ENCODE measurements around the gene CDC42.

The CDC42 gene

DNA sequence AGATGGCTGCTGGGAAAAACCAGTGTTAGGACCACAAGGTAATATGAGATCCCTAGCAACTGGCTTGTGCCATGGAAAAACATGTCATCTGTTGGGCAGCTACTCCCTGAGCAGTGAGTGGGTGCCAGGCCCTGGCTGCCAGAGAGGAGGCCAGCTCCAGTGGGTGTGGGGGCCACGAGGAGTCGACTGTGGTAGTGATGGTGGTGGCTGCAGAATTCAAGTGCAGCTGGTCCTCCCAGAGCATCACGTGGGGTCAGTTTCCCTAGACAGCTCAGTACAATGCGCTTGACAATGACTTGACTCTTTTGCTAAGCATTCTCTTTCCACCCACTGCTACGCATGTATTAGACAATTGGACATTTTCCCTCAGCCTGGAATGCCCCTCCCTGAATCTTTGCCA lies 14.5 kb upstream of the CDC42 start:
- DNase-seq: no peak

DNA sequence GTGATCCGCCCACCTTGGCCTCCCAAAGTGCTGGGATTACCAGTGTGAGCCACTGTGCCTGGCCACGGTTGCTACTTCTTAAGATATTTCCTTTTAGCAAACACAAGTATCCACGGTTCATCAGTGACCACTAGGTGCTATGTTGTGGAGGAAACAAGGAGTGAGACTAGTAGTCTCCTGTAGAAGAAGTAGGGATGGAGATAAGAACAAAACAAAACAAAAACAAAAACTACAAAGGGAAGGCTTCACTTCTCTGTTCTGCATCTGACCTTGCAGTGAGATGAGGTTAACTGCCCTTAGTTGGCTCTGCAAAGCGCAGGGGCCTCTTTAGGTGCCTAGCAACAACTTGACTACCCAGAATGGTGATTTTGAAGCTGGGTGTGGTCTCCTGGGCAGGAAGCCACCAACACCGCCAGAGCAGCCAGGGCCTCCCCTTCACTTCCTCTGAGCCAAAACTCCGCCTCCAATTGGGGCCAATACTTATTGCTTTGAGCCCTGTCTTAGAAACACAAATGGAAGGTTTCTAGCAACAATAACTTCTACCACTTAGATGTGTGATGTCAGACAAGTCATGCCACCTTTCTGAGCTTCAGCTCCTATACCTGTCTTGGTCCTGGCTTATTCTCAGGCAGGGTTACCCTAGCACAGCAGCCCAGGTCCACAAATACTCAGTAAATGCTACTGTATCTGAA lies 12.8 kb upstream of the CDC42 start:
- no peak for DNase-seq

DNA sequence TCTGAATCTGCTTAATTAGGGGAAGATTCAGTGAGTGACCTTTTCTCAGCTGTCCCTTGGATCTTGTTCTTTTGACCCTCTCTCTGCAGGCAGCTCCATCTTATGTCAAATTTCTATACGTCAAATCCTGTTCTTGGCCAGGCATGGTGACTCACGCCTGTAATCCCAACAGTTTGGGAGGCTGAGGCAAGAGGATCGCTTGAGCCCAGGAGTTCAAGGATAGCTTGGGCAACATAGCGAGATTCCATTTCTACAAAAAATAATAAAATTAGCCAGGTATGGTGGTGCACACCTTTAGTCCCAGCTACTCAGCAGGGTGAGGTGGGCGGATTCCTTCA lies 12.3 kb upstream of the CDC42 start:
- DNase-seq: no peak

DNA sequence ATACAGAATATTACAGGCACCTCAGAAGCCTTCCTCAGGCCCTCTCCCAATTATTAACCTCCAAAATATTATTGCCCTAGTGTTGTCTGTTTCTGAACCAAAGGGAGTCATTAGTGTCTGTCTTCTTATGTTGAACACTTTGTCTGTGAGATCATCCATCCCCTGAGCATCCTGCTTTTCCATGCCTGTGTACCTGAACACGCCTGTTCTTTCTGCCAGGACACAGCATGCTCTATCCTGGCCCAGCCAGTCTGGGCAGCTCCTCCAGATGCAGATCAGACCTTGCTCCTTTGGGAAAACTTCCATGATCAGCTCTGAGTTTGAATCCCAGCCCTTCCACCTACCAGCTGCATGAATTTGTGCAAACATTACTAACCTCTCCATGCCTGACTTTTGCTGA lies 11.0 kb upstream of the CDC42 start:
- DNase-seq: no peak

DNA sequence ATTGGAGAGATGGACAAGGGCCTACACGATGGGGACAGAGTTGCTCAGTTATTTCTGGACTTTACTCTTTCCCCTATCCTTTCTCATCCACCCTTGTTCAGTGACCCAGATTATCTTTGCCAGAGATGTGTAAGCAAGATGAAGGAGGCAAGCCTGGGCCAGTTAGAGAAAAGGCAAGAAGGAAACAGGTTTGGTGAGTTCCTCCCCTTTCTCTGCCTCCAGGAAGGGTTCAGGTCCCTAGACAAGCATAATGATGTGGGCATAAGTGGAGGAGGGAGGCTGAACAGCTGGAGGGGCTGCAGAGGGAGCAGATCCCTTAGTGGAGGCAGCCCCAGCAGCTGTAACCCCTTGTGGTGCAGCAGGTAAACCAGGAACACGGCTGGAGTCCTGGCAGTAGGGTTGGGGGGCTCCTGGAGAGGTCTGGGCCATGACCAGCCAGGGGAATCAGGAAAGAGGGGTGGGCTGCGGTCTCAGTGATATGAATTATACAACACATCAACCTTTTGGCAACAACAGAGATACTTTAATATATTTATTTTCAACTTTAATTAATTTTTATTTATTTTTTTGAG lies 9.2 kb upstream of the CDC42 start:
- DNase-seq: no peak

DNA sequence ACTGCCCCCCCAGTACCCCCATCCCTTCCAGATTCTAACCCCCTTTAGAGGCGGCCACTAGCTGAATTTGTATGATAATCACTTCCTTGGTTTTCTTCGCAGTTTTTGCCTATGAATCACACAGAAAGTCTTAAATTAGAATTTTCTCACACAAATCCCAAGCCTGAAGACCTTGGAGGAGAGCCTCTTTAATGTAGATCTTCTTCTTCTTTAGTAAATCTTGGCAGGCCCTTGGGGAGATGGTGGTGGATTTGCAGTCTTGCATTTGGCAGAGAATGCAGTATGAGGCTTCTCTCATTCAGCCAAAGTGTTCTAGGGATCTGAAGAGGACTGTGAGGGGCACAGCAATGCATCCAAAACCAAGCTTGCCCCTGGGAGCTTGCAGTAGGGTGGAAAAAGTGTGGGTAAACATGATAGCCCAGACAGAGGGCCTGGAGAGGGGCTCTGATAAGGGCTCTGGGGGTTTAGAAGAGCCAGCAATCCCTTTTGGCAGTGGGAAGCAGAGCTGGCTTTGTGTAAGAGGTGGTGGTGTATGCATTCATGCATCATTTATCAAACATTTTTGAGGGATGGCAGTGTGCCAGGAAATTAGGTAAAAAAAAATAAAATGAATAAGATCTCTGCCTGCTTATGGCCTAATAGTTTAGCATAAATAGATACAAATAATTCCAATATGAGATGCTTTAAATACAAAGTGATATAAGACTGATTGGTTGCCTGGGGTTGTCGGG lies 7.7 kb upstream of the CDC42 start:
- peak; percentile 48 for DNase-seq

DNA sequence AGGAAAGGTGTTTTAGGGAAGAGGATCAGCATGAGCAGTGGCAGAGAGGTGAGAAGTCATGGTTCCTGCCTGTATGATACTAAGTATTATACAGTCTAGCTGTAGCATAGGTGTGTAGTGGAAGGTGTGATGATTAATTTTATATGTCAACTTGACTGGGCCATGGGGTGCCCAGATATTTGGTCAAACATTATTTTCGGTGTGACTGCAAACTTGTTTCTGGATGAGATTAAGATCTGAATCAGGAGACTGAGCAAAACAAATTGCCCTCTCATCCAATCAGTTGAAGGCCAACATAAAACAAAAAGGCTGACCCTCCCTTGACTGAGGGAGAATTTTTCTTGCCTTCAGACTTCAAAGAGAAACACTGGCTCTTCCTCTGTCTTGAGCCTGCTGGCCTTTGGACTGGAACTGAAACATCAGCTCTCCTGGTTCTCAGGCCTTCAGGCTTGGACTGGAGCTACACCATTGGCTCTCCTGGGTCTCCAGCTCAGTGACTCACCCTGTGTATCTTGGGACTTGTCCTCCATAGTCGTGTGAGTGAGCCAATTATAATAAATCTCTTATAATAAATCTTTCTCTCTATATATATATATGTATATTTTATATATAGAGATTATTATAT lies 6.8 kb upstream of the CDC42 start:
- no peak for DNase-seq

DNA sequence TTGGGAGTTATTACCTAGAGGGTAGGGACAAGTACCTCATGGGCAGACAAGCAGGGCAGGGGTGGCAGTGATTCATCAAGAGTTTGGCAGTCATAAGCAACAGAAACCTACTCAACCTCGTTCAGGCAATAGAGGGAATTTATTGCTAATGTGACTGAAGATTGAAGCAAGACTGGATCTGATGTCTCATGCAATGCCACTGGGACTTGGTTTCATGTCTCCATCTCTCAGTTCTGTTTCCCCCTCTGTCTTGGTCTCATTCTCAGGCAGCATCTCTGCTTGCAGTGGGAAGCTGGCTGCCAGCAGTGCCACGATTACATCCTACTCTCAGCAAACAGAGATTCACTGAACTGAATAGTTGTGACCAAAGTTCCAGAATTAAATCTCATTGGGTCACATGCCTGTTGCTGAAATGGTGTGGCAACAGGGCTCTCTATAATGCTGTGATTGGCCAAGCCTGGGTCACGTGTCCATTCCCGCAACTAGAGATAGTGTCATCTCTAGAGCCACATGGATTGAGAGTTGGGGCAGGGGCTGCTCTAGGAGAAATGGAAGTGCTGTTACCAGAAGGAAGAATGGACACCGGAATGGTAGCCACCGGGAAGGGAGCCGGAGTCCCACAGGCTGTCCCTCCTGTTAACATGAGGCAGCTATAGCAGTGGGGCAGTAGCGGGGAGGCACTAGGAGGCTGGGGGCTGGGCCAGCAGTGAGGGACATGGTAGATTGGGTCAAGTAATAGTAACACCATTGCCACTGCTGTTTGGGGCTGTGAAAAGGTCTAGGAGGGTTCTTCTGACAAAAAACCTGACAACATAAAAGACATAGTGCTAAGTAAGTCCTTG lies 3.9 kb upstream of the CDC42 start:
- no peak for DNase-seq

DNA sequence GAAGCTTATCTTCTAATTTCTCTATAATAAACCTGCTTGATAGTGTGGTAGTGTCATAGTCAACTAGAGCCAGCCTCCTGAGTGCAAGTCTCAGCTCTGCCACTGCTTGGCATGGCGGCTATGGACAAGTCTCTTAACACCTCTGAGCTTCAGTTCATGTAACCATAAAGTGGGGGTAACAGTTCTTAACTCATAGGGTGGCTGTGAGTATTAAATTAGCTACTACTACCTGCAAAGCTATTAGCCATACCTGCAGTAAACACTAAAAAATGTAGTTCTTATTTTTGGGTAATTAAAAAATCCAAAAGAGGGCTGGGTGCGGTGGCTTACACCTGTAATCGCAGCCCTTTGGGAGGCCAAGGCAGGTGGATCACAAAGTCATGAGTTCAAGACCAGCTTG lies 2.2 kb upstream of the CDC42 start:
- no peak for DNase-seq

DNA sequence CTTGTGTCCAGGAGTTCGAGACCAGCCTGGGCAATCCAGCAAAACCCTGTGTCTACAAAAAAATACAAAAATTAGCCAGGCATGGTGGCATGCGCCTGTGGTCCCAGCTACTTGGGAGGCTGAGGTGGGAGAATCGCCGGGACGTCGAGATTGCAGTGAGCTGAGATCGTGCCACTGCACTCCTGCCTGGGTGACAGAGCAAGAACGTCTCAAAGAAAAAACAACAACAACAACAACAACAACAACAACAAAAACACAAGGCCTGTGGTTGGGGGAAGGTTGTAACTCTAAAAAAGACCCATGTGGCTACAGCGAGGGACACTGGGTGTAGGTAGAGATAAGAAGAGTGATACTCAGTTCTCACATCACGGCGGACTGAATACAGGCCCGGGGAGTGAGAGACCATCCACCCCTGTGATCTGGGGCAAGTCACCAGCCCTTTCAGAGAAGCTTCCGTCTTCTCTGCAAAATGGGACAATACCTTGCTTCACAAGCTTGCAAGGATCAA lies 848 bp upstream of the CDC42 start:
- no peak for DNase-seq

DNA sequence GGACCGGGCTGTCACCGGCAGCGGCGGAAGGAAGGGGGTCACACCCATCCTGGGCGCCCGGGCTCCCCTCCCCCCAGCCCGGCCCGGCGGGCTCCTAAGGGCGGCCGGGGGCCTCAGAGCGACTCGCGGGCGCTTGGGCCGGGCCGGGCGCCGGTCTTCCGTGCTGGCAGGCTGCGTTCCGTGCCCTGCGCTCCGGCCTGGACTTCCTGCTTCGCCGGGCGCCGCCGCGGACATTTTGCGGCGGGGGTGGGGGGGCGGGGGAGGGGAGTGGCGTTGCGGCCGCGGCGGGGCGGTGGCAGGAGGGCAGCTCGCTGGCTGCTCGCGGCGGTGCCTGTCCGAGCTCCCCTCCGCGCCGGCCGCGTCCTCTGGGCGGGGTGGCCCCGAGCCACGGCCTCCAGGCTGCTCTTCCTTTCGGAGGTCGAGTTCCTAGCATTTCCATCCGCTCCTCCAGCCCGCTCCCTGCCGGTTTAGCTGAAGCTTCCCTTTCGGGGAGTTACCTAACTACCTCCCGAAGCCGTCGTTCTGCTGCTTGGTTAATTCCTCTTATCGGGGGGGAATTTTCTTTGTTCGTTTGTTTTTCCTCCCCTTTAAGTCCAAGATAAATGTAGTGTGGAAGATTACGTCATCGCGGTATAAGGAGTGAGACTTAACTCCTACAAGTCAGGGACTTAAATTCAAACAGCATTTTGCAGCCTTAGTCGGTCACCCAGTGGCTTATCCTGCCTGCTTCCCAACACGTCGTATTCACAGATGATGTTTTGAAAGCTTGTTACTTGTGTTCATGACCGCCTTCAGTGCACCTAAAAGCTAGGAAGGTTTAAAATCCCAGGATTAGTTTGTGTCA lies 730 bp downstream of the CDC42 start:
- peak; percentile 35 for DNase-seq

DNA sequence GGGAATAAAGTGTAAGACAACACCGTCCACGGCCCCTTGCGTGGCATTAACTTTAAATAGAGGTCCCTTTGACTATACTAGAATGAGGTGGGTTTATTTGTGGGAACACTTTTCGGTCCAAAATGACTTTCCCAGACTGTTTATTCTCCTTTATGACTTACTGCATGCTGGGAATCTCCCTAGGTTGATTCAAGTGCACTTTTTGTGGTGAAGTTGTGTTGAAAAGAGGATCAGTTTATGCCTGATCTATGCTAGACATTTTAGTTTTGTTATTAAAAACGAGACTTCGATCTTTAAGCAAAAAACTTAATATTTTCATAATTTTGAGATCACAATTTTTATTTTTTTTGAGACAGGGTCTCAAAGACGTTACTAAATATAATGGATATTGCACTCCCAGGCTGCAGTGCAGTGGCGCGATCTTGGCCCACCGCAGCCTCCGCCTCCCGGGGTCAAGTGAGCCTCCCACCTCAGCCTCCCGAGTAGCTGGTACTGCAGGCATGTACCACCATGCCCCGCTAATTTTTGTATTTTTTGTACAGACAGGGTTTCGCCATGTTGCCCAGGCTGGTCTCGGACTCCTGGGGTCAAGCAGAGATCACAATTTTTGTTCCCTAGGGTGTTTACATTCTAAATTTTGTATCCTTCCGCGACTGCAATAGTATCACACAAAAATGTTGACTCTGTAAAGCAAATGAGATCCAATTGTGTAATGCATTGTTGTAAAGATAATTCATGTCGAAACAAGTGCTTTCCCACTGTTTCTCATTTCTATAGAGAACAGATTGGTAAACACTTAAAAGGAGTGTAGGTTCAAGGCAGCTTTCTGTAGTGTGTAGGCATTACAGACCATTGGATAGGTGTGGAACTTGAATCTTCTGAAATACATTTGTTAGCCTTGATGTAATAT lies 1.6 kb downstream of the CDC42 start:
- DNase-seq: no peak

DNA sequence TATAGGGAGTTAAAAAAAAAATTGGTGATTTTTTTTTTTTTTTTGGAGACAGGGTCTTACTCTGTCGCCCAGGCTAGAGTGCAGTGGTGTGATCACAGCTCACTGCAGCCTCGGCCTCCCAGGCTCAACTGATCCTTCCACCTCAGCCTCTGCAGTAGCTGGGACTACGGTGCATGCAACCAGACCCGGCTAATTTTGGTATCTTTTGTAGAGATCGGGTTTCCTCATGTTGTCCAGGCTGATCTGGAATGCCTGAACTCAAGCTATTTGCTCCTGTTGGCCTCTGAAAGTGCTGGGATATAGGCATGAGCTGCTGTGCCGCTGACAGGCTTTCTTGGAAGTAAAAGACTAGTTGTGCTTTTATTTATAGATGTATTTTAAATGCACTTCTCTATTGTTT lies 3.0 kb downstream of the CDC42 start:
- no peak for DNase-seq

DNA sequence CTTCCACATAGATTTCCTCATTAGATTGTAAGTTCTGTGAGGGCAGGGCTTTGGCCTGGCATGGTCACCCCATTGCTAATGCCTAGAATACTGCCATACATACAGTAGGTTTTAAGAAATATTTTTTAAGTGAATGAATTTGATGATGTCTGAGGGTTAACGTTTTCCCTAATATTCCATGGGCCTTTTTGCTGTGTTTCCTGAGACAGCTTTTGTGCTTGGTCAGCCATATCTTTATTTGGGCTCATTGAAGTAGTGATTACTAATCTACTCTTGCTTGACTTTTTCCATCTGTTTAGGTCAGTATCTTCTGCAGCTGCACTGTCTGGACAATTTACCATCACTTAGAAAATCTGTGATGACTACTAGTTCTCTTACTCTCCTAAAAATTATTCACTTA lies 3.5 kb downstream of the CDC42 start:
- DNase-seq: no peak

DNA sequence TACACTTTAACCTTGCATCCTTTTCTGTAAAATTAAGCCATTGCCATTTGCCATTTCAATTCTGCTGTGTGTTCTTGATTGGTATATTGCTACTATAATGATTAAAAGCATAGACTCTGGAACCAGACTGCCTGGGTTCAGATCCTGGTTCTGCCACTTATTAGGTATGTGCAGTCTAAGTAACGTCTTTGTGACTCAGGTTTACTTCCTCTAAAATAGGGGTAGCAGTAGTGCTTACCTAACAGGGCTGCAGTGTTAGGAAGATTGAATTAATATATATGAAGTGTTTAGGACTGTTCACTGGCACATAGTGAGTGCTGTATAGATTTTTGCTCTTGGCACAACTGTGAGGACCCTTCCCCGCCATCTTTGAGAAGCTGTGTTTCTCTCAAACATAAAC lies 4.4 kb downstream of the CDC42 start:
- DNase-seq: no peak

DNA sequence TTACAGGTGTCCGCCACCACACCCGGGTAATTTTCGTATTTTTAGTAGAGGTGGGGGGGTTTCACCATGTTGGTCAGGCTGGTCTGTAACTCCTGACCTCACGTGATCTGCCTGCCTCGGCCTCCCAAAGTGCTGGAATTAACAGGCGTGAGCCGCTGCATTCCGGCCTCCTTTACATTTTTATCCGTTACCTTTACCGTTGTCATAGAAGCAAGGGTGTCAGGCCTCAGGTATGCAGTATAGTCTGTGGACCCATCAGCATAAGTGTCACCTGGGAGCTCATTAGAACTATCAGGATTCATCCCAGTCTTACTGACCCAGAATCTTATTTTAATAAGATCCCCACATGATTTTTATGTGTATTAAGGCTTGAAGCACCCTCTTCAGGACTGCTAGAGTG lies 5.4 kb downstream of the CDC42 start:
- no peak for DNase-seq

DNA sequence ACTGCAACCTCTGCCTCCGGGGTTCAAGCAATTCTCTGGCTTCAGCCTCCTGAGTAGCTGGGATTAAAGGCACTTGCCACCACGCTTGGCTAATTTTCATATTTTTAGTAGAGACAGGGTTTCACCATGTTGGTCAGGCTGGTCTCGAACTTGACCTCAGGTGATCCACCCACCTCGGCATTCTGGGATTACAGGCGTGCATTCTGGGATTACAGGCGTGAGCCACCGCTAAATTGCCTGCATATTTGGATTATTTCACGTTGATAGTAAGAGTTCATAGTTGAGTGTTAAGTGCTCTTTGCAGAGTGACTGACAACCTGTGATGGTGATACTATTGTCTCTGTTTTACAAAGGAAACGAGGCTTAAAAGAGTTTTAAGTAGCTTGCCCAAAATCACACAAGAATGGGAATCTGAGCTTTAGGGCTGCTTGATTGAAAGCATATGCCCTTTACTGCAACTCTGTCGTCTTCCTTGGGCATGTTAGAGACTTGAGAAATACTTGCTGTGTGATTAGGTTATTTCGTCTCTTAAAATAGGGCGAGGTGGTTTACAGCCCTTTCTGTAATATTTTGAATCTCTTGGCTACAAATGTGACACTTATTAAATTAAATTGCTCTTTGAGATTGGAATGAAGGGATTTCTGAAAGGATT lies 12.4 kb downstream of the CDC42 start:
- DNase-seq: no peak

DNA sequence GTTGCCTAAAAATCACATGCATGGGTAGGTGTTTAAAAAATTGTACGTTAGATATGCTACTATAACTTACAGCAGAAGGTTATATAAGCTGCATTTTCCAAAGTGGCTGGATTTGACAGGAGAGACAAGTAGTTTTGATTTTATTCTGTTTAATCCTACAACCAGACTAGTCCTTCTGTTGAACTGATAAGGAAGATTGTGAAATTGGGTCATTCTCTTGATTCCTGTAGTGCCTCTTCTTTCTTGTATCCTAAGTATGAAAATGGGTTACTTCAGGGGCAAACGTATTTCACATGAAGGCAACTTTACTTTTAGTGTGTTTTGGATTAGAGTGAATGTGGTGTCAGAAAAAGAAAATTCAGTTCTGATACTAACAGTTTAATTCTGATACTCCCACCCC lies 19.0 kb downstream of the CDC42 start:
- no peak for DNase-seq

DNA sequence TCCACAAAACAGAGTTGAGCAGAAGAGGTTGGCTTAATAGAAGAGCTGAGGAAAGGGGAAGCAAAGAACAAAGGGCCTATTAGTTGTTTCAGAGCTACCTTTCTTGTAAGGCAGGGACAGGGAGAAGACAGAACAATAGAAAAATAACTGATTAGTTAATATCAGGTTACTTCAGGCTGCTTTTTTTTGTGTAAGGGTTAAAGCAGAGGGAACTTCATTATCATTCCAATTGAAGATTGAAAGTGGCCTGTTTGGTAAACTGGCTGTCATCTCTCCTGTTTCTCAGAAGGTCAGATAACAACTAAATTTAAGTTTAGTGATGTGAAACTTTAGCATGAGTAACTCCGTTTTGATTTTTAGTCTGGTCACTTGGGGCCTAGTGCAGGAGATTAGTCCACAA lies 22.3 kb downstream of the CDC42 start:
- no peak for DNase-seq

DNA sequence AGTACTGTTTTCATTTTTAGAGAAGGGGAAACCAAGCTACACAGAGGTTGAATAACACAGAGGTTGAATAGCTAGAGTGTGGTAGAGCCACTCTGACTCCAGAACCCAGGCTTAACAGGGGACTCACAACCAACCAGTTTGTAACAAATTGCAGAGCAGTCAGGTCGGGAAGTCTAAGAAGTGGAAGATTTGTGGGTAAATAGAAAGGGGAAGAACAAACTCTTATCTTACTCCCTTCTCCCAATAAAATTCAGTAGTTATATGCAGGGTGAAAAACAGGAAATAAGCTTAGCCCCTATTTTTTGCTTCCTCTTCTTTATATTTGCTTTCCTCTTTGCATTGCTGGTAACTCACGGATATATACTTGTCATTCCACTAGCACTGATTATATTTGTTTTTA lies 23.2 kb downstream of the CDC42 start:
- no peak for DNase-seq
